Activated CD4-positive, alpha-beta T cell treated with anti-CD3 and anti-CD28 coated beads, Interleukin-2, amount 50 U/mL, for 24 hours (primary cell): ENCODE data around the gene ZNRF1.
A peak's percentile ranks its signal among the peaks of the same experiment; 100 is the strongest.
"Not testable (repeated sequence)": the region's sequence is repeated elsewhere in the genome, so short reads cannot be mapped to it uniquely, and the experiment has no call there.

Experiments used
- DNase-seq, 2 donors: peaks; one replicate each; pipeline ENCODE4 v3.0.0-alpha.2; 2020; ENCODE audit warnings: low read depth in 1 of 2, low spot score in 1 of 2

Gene ZNRF1

DNA sequence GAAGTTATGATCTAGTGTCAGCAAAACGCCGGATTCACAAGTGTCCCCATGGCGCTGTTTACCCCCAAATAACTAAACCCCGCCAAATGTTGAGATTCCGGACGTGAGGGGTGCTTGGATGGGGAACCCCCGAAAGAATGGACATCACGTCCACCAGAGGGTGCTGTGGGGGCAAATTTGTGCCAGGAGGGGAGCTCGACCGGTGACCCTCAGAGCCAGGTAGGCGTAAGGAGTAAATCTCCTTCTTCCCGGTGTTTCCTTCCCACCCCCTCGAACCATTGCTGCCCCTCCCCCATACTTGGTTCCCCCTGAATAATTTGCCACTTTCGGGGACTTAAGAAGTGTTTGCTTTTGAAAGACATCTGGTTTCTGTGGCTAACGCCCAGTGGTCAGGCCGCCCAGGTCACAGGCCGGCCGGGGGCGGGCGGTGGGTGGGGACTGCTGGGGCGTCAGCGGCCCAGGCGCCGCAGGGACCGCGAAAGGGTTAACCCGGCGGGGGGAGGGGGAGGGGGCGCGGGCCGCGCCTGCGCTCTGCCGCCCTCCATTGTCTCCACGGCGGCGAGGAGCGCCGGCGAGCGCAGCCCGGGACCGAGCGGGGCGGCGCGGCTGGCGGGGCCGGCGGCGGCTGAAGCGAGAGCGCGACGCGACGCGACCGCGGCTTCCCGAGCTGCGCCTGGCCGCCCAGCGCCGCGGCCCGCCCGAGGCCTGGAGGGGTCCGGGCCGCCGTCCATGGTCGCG lies at the start of gene ZNRF1:
TSS of gene ZNRF1 (plus strand) at position 544 of the 738 bp plus-strand sequence. CDS start 648 bp downstream, outside the sequence.
- DNase-seq: peak; percentile 68 to 75

DNA sequence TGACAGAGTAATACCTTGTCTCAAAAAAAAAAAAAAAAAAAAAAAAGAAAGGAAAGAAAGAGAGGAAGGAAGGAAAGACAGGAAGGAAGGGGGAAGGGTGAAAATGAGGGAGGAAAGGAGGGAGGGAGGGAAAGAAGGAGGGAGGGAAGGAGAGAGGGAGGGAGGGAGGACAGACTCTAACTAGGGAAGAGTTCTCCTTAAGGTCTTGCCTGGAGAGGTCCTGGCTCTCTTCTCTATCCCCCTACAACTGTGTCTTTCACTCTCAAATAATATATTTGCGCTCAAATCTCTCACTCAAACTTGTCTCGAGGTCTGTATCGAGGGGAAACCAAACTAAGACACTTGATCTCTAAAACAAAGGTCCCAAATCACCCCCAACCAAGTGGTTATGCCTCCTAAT lies 49.5 kb upstream of the ZNRF1 start:
- DNase-seq: no peak

DNA sequence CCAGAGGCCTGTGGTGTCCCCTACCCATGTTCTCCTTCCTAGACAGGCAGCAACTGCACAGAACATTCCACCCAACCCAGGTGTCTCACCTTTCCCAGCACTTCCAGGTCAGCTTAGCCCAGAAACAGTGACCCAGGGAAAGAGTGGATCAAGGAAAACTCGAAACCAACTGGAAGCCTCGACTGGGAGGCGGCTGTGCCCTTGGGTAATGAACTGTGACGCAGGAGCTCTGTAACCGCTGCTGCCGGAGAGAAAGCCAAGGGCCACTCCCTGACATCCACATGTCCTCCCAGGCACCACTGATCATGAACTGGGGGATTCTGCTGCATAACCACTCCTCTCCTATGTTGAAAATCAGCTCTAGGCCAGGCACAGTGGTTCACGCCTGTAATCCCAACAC lies 48.3 kb upstream of the ZNRF1 start:
- no peak for DNase-seq

DNA sequence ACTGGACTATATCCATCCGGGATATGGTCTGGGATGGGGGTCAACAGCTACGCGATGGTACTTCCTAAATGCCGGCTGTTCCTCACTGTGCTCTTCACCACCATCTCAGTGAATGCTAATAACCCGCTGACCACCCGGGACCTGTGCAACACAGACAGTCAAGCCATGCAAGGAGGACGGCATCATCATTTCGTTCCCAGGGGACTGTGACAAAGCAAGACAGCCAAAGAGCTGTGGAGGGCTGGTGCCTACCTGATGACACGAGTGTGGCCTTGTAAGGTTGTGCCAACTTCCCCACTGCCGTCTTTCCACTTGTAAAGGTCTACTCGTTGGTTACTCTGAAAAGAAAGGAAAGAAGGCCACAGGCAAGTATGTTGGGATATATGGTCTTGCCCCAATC lies 47.6 kb upstream of the ZNRF1 start:
- no peak for DNase-seq

GRCh38 chr16:74951681-74952080 lies 47.1 kb upstream of the ZNRF1 start:
- DNase-seq: no peak

- DNase-seq: no peak
These were observed 44.1 kb upstream of the ZNRF1 start for GRCh38 chr16:74954763-74955162.

- no peak for DNase-seq
These were observed 25.5 kb upstream of the ZNRF1 start for GRCh38 chr16:74973304-74973703.

GRCh38 chr16:74975591-74975990 lies 23.2 kb upstream of the ZNRF1 start:
- no peak for DNase-seq

GRCh38 chr16:74982256-74982655 lies 16.6 kb upstream of the ZNRF1 start:
- no peak for DNase-seq

- DNase-seq: no peak
These were observed 14.7 kb upstream of the ZNRF1 start for GRCh38 chr16:74984194-74984528.

DNA sequence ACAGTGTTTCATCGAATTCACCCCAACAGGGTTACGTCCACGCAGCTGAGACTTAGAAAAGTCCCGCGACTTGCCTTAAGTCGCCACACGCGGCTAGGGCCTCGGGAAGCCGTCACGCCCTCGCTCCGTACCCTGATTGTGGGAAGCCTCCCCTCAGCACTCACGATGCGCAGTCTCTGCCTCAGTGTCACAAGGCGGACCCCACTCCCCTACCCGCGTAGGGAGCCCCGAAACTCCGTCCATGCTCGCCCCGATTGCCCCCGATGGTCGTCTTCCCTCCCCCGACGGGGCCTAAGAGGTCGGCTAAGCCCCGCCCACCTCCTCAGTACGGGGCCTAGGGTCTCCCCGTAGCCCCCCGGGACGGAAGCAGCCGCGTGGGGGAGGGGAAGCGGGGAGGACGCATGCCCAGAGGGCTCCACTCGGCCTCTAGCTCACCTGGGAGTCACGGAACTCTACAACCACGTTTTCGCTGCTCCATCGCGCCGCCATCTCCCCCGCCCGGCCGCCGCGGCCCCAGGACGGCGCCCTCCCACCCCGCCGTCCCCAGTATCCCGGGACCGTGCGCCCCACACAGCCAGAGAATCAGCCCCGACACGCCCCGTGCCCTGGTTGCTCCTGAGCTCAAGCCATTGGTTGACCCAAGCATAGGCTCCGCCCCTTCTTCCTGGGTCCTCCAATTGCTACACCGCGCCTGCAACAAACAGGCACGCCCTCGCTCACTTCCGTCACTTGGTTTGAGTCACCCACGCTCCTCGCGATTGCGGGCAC lies 14.1 kb upstream of the ZNRF1 start, which contains the start of gene WDR59:
TSS of gene WDR59 (minus strand) at position 595 of the 768 bp plus-strand sequence. CDS start at position 489, 106 bp downstream.
- peak; percentile 89 to 99 for DNase-seq

DNA sequence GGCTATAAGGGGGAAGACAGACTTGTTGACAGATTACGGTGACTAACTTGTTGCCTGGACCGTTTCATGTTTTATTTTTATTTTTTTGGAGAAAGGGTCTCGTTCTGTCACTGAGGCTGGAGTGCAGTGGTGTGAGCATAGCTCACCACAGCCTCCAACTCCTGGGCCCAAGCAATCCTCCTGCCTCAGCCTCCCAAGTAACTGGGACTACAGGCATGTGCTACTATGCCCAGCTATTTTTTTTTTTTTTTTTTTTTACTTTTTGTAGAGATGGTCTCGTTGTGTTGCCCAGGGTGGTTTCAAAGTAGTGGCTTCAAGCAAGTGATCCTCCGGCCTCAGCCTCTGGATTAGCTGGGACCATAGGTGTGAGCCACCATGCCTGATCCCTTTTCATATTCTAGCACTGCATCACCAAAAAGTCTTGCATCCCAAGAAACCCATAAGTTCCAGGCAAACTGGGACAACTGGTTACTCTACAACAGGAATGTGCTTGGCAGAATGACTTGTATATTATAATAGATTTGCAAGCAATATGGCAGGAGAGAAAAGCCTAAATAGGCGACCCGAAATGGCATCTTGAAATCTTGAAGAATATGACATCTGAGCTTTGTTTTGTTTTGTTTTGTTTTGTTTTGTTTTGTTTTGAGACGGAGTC lies 11.7 kb upstream of the ZNRF1 start:
- no peak for DNase-seq

DNA sequence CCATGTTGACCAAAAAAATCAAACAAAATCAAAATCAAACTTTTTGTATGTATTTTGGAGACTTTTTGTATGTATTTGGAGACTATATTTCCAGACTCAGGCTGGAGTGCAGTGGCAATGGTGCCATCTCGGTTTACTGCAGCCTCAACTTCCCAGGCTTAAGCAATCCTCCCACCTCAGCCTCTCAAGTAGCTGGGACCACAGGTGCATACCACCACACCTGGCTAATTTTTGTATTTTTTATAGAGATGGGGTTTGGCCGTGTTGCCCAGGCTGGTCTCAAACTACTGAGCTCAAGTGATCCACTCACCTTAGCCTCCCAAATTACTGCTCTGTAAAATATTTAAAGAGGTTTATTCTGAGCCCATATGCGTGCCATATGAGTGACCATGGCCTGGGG lies 9.0 kb upstream of the ZNRF1 start:
- DNase-seq: not testable (repeated sequence)

DNA sequence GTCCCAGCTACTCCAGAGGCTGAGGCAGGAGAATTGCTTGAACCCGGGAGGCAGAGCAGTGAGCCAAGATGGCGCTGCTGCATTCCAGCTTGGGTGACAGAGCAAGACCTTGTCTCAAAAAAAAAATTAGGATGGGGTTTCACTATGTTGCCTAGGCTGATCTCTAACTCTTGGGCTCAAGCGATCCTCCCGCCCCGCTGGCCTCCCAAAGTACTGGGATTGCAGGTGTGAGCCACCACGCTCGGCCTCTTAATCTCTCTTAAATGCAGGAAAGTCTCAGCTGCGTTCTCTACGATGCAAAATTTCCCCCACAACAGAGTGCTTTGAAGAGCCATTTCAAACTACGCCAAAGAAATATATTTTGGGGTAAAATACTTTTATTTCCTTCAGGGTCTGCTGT lies 8.0 kb upstream of the ZNRF1 start:
- no peak for DNase-seq

GRCh38 chr16:74991268-74991592 lies 7.6 kb upstream of the ZNRF1 start:
- DNase-seq: no peak

DNA sequence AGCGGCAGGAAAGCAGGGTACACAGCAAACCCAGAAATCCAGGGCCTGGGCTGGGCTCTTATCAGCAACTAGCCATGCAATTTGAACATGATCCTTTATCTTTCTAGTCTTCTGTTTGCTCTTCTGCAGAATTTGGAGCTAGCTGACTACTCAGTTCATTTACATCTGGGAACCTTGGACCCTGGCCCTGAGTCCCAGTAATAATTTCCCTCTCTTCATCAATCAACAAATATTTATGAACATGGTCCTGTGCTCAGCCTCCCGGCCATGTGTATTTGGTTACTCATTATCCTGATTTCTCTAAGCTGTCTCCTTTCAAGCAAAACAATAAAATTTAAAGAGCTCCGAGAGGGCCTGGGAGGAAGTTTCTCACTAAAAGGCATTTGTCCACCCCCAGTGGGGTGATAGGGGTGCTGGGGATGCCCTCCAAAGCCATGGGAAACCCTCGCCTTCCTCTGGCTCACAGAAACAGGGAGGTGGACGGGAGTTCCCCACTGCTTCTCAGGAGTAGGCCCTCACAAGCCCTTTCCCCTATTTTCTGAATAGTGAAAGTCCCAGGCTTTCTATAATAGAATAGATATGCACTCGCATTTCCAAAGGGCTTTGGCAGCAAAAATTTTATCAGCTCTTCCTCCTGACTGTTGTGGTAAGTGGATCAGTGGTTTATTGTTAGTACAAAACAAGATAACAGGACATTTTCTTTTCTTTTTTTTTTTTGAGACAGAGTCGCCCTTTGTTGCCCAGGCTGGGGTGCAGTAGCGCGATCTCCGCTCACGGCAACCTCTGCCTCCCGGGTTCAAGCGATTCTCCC lies 7.0 kb upstream of the ZNRF1 start:
- no peak for DNase-seq

DNA sequence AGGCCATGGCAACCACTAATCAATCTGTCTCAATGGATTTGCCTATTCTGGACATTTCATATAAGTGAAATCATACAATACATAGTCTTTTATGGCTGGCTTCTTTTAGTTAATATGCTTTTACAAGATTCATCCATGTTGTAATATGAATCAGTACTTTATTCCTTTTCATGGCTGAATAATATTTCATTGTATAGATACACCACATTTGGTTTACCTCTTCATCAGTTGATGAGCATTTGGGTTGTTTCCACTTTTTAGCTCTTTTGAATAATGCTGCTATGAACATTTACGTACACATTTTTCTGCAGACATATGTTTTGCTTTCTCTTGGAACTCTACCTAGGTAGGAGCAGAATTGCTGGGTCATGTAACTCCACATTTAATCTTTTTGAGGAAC lies 2.8 kb upstream of the ZNRF1 start:
- no peak for DNase-seq

DNA sequence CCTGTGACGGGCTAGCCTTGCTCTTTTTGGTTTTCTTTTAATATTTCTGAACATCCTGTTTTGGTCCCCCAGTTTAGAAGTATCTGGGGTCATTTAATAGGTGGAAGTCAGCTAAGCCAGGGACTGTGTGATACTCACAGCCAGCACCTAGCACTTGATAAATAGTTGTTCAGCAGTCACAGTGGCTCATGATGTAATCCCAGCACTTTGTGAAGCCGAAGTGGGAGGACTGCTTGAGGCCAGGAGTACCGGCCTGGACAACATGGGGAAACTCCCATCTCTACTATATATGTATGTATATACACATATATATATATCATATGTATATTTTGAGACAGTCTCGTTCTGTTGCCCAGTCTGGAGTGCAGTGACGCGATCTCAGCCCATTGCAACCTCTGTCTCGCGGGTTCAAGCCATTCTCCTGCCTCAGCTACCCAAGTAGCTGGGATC lies 1.8 kb upstream of the ZNRF1 start:
- no peak for DNase-seq

DNA sequence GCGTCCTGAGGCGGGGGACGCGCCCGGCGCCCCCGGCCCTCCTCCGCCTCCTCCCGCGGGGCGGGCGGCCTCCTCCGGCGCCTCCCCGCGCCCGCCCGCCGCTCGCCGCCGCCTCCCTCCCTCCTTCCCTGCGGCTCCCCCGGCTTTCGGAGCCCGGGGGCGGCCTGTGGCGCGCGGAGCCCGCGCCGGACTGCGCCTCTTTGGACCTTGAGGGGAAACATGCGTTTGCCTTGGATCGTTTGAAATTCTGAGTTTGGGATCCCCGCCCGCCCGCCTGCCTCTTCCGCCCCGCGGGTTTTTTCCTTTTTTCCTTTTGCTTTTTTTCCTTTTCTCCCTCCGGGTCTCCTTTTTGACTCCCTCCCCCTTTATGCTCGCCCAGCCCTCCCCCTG lies 390 bp downstream of the ZNRF1 start:
- no peak for DNase-seq

DNA sequence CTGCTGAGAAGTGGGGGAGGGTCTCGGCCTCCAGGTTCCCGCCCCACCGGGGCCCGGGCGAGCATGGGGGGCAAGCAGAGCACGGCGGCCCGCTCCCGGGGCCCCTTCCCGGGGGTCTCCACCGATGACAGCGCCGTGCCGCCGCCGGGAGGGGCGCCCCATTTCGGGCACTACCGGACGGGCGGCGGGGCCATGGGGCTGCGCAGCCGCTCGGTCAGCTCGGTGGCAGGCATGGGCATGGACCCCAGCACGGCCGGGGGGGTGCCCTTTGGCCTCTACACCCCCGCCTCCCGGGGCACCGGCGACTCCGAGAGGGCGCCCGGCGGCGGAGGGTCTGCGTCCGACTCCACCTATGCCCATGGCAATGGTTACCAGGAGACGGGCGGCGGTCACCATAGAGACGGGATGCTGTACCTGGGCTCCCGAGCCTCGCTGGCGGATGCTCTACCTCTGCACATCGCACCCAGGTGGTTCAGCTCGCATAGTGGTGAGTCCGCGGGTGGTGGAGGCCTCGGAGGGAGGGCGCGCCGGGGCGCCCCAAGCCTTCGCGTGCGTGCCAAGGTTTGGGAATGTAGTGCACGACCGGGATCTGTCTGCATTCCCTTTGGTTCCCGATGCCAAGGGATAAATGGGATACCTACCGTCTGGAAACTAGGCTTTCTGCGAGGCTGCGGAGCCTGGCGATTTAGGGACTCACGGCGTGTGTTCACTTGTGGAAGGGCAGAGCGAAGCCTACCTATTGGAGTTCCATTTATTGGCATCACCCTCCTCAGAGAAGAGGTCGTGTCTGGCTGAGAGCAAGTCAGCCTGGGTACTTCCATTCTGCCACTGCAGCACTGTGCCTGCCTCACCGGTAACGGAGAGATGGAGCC lies 1.0 kb downstream of the ZNRF1 start:
- peak; percentile 25 to 27 for DNase-seq
